Measurements from ENCODE around the gene GORASP2.

Gene GORASP2

DNA sequence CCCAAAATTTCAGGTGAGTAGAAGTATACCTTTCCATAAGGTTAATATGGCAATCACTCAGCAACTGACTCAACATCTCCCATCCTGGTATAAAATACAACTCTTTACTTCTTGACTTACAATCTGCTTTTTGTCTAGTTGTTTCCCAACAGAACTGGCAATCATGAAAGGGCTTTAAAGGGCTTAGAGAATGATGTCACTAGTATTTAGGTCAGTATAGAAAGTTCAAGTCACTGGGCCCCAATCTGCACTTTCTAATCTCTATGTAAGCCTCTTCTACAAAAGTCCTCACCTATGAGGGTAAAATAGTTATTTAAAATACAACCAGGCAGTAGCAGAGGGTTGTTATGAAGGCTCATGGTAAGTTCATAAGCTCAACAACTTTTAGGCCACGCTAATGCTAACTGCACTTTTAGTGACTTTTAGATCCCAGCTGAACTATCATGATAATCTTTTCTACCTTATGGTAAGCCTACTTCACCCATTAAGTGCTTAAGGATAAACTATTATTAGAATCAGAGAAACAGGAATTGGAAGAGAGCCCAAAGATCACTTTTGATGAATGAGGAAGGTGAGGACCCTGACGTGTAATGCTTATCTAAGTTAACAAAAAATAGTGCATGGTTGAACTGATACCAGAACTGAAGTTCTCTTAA lies 79.6 kb downstream of the GORASP2 start:
- DNase-seq, result no peak

DNA sequence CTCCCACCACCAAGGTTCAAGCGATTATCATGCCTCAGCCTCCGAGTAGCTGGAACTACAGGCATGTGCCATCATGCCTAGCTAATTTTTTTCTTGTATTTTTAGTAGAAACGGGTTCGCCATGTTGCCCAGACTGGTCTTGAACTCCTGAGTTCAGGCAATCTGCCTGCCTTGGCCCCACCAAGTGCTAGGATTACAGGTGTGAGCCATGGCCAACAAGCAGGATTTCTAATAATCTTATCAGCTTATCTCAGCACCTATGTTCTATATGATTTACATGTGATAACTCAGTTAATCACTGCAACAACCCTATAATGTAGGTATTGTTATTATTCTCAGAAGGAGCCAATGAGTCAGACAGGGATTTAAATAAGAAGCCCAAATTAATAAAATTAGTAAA lies 80.3 kb downstream of the GORASP2 start:
- DNase-seq, result no peak

DNA sequence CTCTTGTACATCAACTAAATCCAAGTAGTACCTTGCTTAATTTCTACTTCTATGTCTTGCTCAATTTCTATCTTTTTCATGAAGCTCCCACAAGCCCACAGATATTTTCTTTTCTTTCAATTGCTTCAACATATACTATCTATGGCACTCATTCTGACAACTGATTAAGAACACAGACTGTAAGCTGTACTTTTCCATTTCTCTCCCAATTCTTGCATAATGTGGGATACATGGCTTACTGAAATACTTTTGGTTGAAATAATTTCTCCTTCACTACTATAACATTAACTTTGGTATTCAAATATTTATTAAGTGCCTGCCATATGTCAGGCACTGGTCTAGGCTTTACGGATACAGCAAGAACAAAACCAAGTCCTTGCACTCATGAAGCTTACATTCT lies 84.8 kb downstream of the GORASP2 start:
- no peak for DNase-seq

DNA sequence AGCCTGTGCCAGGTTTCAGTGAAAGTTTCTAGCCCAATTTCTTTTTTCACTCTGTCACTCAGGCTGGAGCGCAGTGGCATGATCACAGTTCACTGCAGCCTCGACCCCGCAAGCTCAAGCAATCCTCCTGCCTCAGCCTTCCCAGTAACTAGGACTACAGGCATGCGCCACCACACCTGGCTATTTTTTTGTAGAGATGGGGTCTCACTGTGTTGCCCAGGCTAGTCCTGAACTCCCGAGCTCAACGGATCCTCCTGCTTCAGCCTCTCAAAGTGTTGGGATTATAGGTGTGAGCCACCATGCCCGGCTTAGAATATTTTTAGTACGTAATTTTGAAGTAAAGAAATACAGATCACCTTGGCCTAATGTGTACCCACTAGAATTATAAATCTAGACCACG lies 87.1 kb downstream of the GORASP2 start:
- no peak for DNase-seq
